GM19023 (cell line): Measurements from ENCODE around the gene NTRK1.

ENCODE experiments used
- ATAC-seq: cut with Tn5 transposase; IDR thresholded peaks from one replicate; pipeline ENCODE4 v1.9.1; 2021; ENCODE audit warnings: mild to moderate bottlenecking, moderate library complexity; ENCODE audit not compliant: unreplicated experiment

The NTRK1 gene

GRCh38 chr1:156836892-156837291 lies 23.8 kb upstream of the NTRK1 start:
- ATAC-seq: no peak

GRCh38 chr1:156838972-156839371 lies 21.7 kb upstream of the NTRK1 start:
- no peak for ATAC-seq

- no peak for ATAC-seq
Observed at GRCh38 chr1:156839426-156840109, 21.1 kb upstream of the NTRK1 start.

- ATAC-seq: no peak
Observed at GRCh38 chr1:156840186-156840897, 20.3 kb upstream of the NTRK1 start.

GRCh38 chr1:156840898-156841279 lies 19.8 kb upstream of the NTRK1 start:
- no peak for ATAC-seq

GRCh38 chr1:156841295-156841855 lies 19.3 kb upstream of the NTRK1 start:
- ATAC-seq: no peak

- ATAC-seq: no peak
Observed at GRCh38 chr1:156842618-156843300, 17.9 kb upstream of the NTRK1 start.

- ATAC-seq: no peak
Observed at GRCh38 chr1:156844102-156844501, 16.6 kb upstream of the NTRK1 start.

GRCh38 chr1:156844638-156845037 lies 16.0 kb upstream of the NTRK1 start:
- no peak for ATAC-seq

- ATAC-seq: no peak
Observed at GRCh38 chr1:156845055-156845952, 15.4 kb upstream of the NTRK1 start.

- ATAC-seq: no peak
Observed at GRCh38 chr1:156845953-156846545, 14.6 kb upstream of the NTRK1 start.

GRCh38 chr1:156846643-156847042 lies 14.0 kb upstream of the NTRK1 start:
- ATAC-seq: no peak

GRCh38 chr1:156847591-156848460 lies 12.8 kb upstream of the NTRK1 start:
- no peak for ATAC-seq

- ATAC-seq: no peak
Observed at GRCh38 chr1:156848461-156849150, 12.1 kb upstream of the NTRK1 start.

- ATAC-seq: no peak
Observed at GRCh38 chr1:156849151-156849496, 11.5 kb upstream of the NTRK1 start.

GRCh38 chr1:156851779-156852417 lies 8.8 kb upstream of the NTRK1 start:
- no peak for ATAC-seq

GRCh38 chr1:156852418-156852874 lies 8.2 kb upstream of the NTRK1 start:
- no peak for ATAC-seq

GRCh38 chr1:156853761-156854160 lies 6.9 kb upstream of the NTRK1 start:
- ATAC-seq: no peak
